GM19372 (cell line): Measurements from ENCODE around the gene CHRNA3.
"Not testable (repeated sequence)": the region's sequence is repeated elsewhere in the genome, so short reads cannot be mapped to it uniquely, and the experiment has no call there.

Experiments
- ATAC-seq: cut with Tn5 transposase; IDR thresholded peaks from one replicate; pipeline ENCODE4 v1.9.1; 2021; ENCODE audit warnings: mild to moderate bottlenecking, low read depth, moderate library complexity; ENCODE audit not compliant: unreplicated experiment

Gene CHRNA3

GRCh38 chr15:78565951-78566774 lies 54.6 kb downstream of the CHRNA3 start:
- peak; percentile 16 for ATAC-seq

GRCh38 chr15:78565097-78565950 lies 55.5 kb downstream of the CHRNA3 start, which contains the start of gene CHRNA5:
CHRNA5 (plus strand) TSS chr15:78565520; CDS start chr15:78565720, 200 bp downstream.
- ATAC-seq, result peak; percentile 72

- ATAC-seq, result peak; percentile 10
These were observed 56.1 kb downstream of the CHRNA3 start for GRCh38 chr15:78564743-78565096.

- ATAC-seq, result no peak
These were observed 57.7 kb downstream of the CHRNA3 start for GRCh38 chr15:78563092-78563491.

GRCh38 chr15:78561490-78561889 lies 59.3 kb downstream of the CHRNA3 start:
- ATAC-seq, result no peak

- not testable (repeated sequence) for ATAC-seq
These were observed 60.6 kb downstream of the CHRNA3 start for GRCh38 chr15:78560201-78560600.

GRCh38 chr15:78552597-78552996 lies 68.2 kb downstream of the CHRNA3 start:
- ATAC-seq, result no peak

- ATAC-seq, result no peak
These were observed 68.9 kb downstream of the CHRNA3 start for GRCh38 chr15:78551902-78552301.

- ATAC-seq, result no peak
These were observed 70.0 kb downstream of the CHRNA3 start for GRCh38 chr15:78550815-78551214.

GRCh38 chr15:78550194-78550593 lies 70.6 kb downstream of the CHRNA3 start:
- no peak for ATAC-seq
